HEK293 (cell line): ENCODE measurements around the gene MPZL2.

Experiments
- CTCF ChIA-PET: fragments of 350-600 bp; formaldehyde crosslinking; extraction: SDS; loops from one replicate; lab custom pipeline; 2021; ENCODE audit warnings: antibody characterized with exemption; lab: Yijun Ruan, JAX
- POLR2A ChIA-PET: fragments of 300-600 bp; formaldehyde crosslinking; extraction: SDS; loops from one replicate; lab custom pipeline; 2020; ENCODE audit warnings: antibody characterized with exemption, inconsistent platforms; lab: Yijun Ruan, JAX
- H3K27ac ChIP-seq: fragments of 200-500 bp; sonication (Bioruptor generic); 2 replicates; pipeline ENCODE4 v1.5.1; 2014; ENCODE audit warnings: low read depth, low read length, control low read depth, inconsistent platforms; ENCODE audit errors: extremely low read depth
- H3K36me3 ChIP-seq, 2 experiments: fragments of 200-500 bp in 1 of 2; sonication (Bioruptor generic) in 1 of 2; 1 replicate in 1 of 2; 2 replicates in 1 of 2; pipeline ENCODE4 v1.5.1; 2014 to 2017; ENCODE audit warnings: inconsistent platforms in 2 of 2, low read length in 2 of 2; ENCODE audit not compliant: control insufficient read depth in 2 of 2, insufficient read depth in 1 of 2
- H3K4me1 ChIP-seq: fragments of 200-500 bp; sonication (Bioruptor generic); 2 replicates; pipeline ENCODE4 v1.5.1; 2014; ENCODE audit warnings: mild to moderate bottlenecking, low read length, inconsistent platforms; ENCODE audit not compliant: control insufficient read depth, insufficient read depth
- H3K4me3 ChIP-seq: 2 replicates; pipeline ENCODE4 v1.5.1; 2011; ENCODE audit warnings: low read depth, mild to moderate bottlenecking, control low read depth, low read length, moderate library complexity
- H3K9me3 ChIP-seq: fragments of 200-500 bp; sonication (Bioruptor generic); 2 replicates; pipeline ENCODE4 v1.5.1; 2014; ENCODE audit warnings: low read depth, low read length, inconsistent platforms; ENCODE audit not compliant: control insufficient read depth, insufficient read depth
- GLIS1 ChIP-seq: fragments of 450-650 bp; formaldehyde crosslinking; IDR thresholded peaks from 2 replicates; pipeline ENCODE4 v1.5.1; 2016; ENCODE audit warnings: missing biosample characterization, missing genetic modification characterization
- MEIS1 ChIP-seq: sonication (generic); formaldehyde crosslinking; IDR thresholded peaks from 2 replicates; pipeline ENCODE4 v1.8.1; 2022; ENCODE audit warnings: missing genetic modification reagents, mild to moderate bottlenecking, borderline replicate concordance
- ZNF112 ChIP-seq: fragments of 450-650 bp; formaldehyde crosslinking; IDR thresholded peaks from 2 replicates; pipeline ENCODE4 v1.5.0; 2017; ENCODE audit warnings: missing biosample characterization, missing genetic modification characterization
- ZNF157 ChIP-seq: fragments of 450-650 bp; formaldehyde crosslinking; IDR thresholded peaks from 2 replicates; pipeline ENCODE4 v1.5.1; 2016; ENCODE audit warnings: missing biosample characterization, missing genetic modification characterization
- ZNF169 ChIP-seq: fragments of 450-650 bp; formaldehyde crosslinking; IDR thresholded peaks from 2 replicates; pipeline ENCODE4 v1.5.1; 2016; ENCODE audit warnings: missing biosample characterization, missing genetic modification characterization
- ZNF24 ChIP-seq: fragments of 450-650 bp; formaldehyde crosslinking; IDR thresholded peaks from 2 replicates; pipeline ENCODE4 v1.5.1; 2016; ENCODE audit warnings: missing biosample characterization, missing genetic modification characterization
- ZNF394 ChIP-seq: fragments of 450-650 bp; formaldehyde crosslinking; IDR thresholded peaks from 2 replicates; pipeline ENCODE4 v1.5.1; 2016; ENCODE audit warnings: missing biosample characterization, missing genetic modification characterization, mild to moderate bottlenecking, moderate library complexity, borderline replicate concordance
- ZNF560 ChIP-seq: fragments of 450-650 bp; formaldehyde crosslinking; IDR thresholded peaks from 2 replicates; pipeline ENCODE4 v1.5.1; 2017; ENCODE audit warnings: missing biosample characterization, missing genetic modification characterization, borderline replicate concordance
- ZNF596 ChIP-seq: fragments of 450-650 bp; IDR thresholded peaks from 2 replicates; pipeline ENCODE4 v1.5.0; 2018; ENCODE audit warnings: missing biosample characterization, mild to moderate bottlenecking, missing genetic modification characterization, moderate library complexity
- ZNF654 ChIP-seq: fragments of 450-650 bp; formaldehyde crosslinking; IDR thresholded peaks from 2 replicates; pipeline ENCODE4 v1.5.1; 2016; ENCODE audit warnings: low read depth, missing biosample characterization, missing genetic modification characterization
- ZNF664 ChIP-seq: fragments of 450-650 bp; formaldehyde crosslinking; IDR thresholded peaks from 2 replicates; pipeline ENCODE4 v1.5.1; 2016; ENCODE audit warnings: missing biosample characterization, missing genetic modification characterization
- TF ChIP-seq, protein P1 (sequence below): fragments of 450-650 bp; formaldehyde crosslinking; IDR thresholded peaks from 2 replicates; pipeline ENCODE4 v1.5.0; 2017; ENCODE audit warnings: missing biosample characterization, missing genetic modification characterization, borderline replicate concordance
- TF ChIP-seq, protein P2 (sequence below): fragments of 450-650 bp; formaldehyde crosslinking; IDR thresholded peaks from 2 replicates; pipeline ENCODE4 v1.5.1; 2016; ENCODE audit warnings: missing biosample characterization, missing genetic modification characterization
- TF ChIP-seq, protein P3 (sequence below): fragments of 450-650 bp; IDR thresholded peaks from 2 replicates; pipeline ENCODE4 v1.5.1; 2018; ENCODE audit warnings: missing biosample characterization, mild to moderate bottlenecking, missing genetic modification characterization

Gene MPZL2

DNA sequence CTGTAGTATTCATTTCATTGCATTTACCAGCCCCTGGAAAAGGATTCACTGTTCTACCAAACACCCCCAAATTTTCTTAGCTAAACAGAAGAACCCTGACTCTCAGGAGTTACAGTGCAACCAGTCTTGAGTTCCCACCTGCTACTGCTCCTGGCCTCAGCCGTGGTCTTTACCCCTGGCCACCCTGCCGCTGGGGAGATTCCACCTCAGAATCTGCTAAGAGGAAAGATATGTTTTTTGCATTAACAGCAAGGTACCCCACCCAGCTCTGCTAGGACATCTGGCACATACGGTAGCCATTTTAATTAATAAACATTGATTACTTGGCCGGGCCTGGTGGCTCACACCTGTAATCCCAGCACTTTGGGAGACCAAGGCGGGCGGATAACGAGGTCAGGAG lies 48.3 kb downstream of the MPZL2 start (continued):
- TF ChIP-seq, protein P1, sequence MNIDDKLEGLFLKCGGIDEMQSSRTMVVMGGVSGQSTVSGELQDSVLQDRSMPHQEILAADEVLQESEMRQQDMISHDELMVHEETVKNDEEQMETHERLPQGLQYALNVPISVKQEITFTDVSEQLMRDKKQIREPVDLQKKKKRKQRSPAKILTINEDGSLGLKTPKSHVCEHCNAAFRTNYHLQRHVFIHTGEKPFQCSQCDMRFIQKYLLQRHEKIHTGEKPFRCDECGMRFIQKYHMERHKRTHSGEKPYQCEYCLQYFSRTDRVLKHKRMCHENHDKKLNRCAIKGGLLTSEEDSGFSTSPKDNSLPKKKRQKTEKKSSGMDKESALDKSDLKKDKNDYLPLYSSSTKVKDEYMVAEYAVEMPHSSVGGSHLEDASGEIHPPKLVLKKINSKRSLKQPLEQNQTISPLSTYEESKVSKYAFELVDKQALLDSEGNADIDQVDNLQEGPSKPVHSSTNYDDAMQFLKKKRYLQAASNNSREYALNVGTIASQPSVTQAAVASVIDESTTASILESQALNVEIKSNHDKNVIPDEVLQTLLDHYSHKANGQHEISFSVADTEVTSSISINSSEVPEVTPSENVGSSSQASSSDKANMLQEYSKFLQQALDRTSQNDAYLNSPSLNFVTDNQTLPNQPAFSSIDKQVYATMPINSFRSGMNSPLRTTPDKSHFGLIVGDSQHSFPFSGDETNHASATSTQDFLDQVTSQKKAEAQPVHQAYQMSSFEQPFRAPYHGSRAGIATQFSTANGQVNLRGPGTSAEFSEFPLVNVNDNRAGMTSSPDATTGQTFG = no peak
- no peak for TF ChIP-seq ZNF394 (tag by site-specific recombination)
- TF ChIP-seq ZNF112 (tag by site-specific recombination) = no peak
- no peak for TF ChIP-seq ZNF169
- TF ChIP-seq ZNF24 (tag by site-specific recombination) = no peak
- TF ChIP-seq ZNF654 (tag by site-specific recombination) = no peak
- TF ChIP-seq ZNF596 (tag by site-specific recombination) = no peak

DNA sequence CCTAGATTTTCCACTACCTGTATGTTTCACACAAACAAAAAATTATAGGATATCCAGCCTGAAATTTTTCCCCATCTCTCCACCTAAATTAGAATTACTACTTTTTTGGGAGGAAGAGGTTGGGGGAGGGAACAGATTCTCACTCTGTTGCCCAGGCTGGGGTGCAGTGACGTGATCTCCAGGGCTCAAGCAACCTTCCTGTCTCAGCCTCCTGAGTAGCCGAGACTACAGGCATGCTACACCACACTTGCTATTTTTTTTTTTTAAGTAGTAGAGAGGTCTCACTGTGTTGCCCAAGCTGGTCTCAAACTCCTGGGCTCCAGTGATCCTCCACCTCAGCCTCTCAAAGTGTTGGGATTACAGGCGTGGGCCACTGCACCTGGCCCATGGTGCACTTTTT lies 48.8 kb downstream of the MPZL2 start:
- H3K27ac ChIP-seq = no peak overlapping the region
- H3K4me1 ChIP-seq = no peaks in the 10 kb centered on the region
- ChIA-PET CTCF (interaction anchor here (4.7 kb wide), 1 partner anchor 16 kb away, joined by 30 read pairs; no protein-coding TSS in a partner anchor), POLR2A (no interaction called here)
- TF ChIP-seq MEIS1 (CRISPR knock-in tag) = no peak
- TF ChIP-seq, protein P2, sequence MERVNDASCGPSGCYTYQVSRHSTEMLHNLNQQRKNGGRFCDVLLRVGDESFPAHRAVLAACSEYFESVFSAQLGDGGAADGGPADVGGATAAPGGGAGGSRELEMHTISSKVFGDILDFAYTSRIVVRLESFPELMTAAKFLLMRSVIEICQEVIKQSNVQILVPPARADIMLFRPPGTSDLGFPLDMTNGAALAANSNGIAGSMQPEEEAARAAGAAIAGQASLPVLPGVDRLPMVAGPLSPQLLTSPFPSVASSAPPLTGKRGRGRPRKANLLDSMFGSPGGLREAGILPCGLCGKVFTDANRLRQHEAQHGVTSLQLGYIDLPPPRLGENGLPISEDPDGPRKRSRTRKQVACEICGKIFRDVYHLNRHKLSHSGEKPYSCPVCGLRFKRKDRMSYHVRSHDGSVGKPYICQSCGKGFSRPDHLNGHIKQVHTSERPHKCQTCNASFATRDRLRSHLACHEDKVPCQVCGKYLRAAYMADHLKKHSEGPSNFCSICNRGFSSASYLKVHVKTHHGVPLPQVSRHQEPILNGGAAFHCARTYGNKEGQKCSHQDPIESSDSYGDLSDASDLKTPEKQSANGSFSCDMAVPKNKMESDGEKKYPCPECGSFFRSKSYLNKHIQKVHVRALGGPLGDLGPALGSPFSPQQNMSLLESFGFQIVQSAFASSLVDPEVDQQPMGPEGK (tag by site-specific recombination) = no peak
- TF ChIP-seq GLIS1 (tag by site-specific recombination) = no peak
- no peak for TF ChIP-seq ZNF560 (tag by site-specific recombination)
- TF ChIP-seq, protein P3, sequence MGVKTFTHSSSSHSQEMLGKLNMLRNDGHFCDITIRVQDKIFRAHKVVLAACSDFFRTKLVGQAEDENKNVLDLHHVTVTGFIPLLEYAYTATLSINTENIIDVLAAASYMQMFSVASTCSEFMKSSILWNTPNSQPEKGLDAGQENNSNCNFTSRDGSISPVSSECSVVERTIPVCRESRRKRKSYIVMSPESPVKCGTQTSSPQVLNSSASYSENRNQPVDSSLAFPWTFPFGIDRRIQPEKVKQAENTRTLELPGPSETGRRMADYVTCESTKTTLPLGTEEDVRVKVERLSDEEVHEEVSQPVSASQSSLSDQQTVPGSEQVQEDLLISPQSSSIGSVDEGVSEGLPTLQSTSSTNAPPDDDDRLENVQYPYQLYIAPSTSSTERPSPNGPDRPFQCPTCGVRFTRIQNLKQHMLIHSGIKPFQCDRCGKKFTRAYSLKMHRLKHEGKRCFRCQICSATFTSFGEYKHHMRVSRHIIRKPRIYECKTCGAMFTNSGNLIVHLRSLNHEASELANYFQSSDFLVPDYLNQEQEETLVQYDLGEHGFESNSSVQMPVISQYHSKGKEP (tag by site-specific recombination) = no peak
- no peak for TF ChIP-seq ZNF157
- H3K9me3 ChIP-seq = no peaks in the 10 kb centered on the region
- H3K4me3 ChIP-seq = no peak overlapping the region
- no peaks in the 10 kb centered on the region for H3K36me3 ChIP-seq

DNA sequence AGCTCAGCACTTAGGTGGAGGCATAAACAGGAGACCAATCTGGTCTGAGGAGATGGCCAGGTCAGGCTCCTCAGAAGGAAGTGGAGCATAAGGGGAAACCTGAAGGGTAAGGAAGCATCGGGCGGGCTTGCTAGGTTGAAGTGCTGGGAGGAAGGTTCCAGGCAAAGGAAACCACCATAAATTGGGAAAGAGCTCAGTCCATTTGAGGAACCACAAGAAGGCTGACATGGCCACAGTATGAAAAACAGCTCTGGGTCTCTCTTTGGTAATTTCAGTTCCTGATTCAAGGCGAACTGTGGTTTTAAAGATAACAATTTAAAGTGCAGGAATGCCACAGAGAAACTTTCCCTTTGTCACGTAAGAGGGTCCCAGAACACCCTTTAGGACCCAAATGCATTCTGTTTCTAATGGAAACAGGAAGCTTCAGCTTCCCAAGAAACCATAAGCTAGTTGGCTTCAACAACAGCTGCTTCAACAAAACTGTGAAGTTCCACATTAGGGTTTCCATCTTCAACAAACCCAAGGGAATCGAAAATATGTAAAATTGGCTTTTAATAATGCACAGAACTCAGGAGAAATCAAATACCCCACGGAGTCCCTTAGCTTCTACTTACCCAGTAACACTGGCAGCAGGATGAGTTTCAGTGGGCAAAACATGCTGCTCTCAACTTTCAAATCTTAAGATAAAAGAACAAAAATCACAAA lies 49.7 kb downstream of the MPZL2 start:
- H3K27ac ChIP-seq = no peak overlapping the region
- H3K9me3 ChIP-seq = no peaks in the 10 kb centered on the region
- POLR2A ChIA-PET = interaction anchor here (0.8 kb wide), 1 partner anchor 145 kb away, joined by 3 read pairs; the partner anchor contains the start of gene UBE4A
- no peak overlapping the region for H3K4me3 ChIP-seq
- CTCF ChIA-PET = interaction anchor here (4.7 kb wide), 1 partner anchor 16 kb away, joined by 30 read pairs; no protein-coding TSS in a partner anchor
- no peak for TF ChIP-seq ZNF664 (tag by site-specific recombination)
- no peaks in the 10 kb centered on the region for H3K4me1 ChIP-seq
- H3K36me3 ChIP-seq = no peaks in the 10 kb centered on the region
